NB4 (cell line): ENCODE results near the gene LIMS1.

Source experiments
- DNase-seq: peaks from one replicate; pipeline ENCODE4 v3.0.0; 2010; ENCODE audit warnings: low read depth
- H3K4me3 ChIP-seq: one replicate; pipeline ENCODE4 v1.5.1; 2011; ENCODE audit warnings: mild to moderate bottlenecking, low read depth, low read length, moderate library complexity
- MYC ChIP-seq: IDR thresholded peaks from 2 replicates; pipeline ENCODE4 v1.6.1; 2011; ENCODE audit warnings: low read depth, low read length
- POLR2A ChIP-seq: IDR thresholded peaks from 2 replicates; pipeline ENCODE4 v1.6.1; 2011; ENCODE audit warnings: mild to moderate bottlenecking; ENCODE audit not compliant: insufficient read length; ENCODE audit errors: extremely low read depth
- TF ChIP-seq, protein P1 (sequence below): IDR thresholded peaks from one replicate; pipeline ENCODE4 v1.5.1; 2012; ENCODE audit warnings: low read depth, low read length
- TF ChIP-seq, protein P2 (sequence below): IDR thresholded peaks from 2 replicates; pipeline ENCODE4 v1.6.1; 2011; ENCODE audit warnings: low read depth, low read length

Gene LIMS1

DNA sequence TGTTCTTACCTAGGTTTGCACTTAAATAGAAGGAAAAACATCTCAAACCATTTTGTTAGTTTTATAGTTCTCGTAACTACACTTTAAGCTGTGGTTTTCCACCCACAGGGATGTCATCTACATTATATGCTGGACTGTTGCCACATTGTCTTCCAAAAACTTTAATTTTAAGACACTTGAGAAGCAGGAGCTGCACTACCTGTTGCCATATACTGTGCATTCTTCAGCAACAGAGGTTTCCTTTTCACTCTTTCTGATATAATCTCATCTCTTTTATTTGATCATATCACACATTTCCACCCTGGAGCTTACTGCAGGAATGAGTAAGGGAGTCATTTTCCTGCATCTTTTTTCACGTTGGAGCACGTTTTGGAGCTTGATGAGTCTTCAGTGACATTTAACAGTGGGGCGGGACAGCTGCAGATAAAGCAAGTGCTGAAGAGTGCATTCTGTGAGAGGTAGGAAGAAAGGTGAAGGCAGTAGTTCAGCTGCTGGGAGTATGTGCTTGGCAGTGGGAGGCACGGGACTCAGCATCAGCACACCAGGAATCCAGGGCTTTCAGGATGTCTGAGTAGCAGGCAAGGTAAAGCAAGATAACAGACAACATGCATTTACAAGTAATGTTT, 3.8 kb downstream of the LIMS1 start:
- no peak overlapping the region for H3K4me3 ChIP-seq
- DNase-seq, result no peak
- no peak for TF ChIP-seq POLR2A
- TF ChIP-seq MYC, result no peak
- TF ChIP-seq, protein P1, sequence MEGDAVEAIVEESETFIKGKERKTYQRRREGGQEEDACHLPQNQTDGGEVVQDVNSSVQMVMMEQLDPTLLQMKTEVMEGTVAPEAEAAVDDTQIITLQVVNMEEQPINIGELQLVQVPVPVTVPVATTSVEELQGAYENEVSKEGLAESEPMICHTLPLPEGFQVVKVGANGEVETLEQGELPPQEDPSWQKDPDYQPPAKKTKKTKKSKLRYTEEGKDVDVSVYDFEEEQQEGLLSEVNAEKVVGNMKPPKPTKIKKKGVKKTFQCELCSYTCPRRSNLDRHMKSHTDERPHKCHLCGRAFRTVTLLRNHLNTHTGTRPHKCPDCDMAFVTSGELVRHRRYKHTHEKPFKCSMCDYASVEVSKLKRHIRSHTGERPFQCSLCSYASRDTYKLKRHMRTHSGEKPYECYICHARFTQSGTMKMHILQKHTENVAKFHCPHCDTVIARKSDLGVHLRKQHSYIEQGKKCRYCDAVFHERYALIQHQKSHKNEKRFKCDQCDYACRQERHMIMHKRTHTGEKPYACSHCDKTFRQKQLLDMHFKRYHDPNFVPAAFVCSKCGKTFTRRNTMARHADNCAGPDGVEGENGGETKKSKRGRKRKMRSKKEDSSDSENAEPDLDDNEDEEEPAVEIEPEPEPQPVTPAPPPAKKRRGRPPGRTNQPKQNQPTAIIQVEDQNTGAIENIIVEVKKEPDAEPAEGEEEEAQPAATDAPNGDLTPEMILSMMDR, result no peak
- TF ChIP-seq, protein P2, sequence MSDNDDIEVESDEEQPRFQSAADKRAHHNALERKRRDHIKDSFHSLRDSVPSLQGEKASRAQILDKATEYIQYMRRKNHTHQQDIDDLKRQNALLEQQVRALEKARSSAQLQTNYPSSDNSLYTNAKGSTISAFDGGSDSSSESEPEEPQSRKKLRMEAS, result no peak

DNA sequence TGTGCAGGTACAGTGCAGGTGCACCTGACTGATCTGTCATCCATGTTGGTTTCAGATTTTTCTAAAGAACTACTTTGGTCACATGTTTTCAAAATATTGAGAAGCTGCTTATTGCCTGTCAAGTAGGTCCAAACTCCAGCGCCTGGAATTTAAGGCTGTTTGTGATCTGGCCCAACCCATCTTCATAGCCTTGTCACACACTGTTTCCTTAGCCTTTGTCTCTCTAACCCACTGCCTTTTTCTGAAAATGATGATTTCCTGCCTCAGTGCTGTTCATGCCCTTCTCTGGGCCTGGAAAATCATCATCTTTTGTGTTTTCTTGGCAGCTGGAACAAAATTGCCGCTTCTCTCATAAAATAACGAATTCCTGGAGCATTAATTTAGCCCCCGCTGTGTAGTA, 7.2 kb downstream of the LIMS1 start:
- no peak overlapping the region for H3K4me3 ChIP-seq
- DNase-seq, result no peak
- TF ChIP-seq, protein P2, result no peak
- TF ChIP-seq POLR2A (no peak), MYC (no peak)
- TF ChIP-seq, protein P1, result no peak

DNA sequence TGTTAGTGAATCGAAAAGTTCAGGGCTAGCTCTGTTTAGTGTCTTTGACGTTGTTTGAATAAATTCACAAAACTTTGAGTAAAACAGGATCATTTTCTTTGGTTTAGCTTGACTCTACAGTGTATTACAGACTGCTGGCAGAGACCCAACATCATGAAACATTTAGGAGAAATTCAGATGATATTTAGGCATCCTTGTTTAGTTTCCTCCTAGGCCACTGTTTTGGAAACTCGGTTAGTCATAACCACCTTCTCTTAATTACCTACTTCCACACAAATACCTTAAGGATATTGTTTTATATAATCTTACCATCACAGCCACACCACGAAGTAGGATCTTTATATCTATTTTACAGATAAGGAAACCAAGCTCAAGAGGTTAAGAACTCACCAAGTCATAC, 7.8 kb downstream of the LIMS1 start:
- TF ChIP-seq, protein P1, result no peak
- TF ChIP-seq POLR2A (no peak), MYC (no peak)
- TF ChIP-seq, protein P2, result no peak
- H3K4me3 ChIP-seq, result no peak overlapping the region
- DNase-seq, result no peak

DNA sequence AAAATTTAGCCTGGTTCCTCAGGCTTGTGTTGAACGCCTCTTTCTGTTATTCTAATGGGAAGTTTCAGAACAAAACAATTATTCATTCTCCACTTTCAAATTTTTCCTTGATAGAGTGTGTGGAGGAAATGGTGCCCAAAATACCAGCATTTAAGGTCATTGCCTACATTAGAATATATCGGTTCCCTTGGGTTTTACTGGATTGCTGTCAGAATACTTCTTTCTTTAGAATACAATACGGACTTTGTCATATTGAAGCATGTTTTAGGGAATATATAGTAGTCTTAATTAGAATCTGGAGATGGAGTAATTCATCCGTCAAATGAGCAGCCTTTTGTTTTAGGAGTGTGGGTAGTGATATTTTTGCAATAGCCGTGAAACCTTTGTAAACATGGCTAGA, 13.3 kb downstream of the LIMS1 start:
- TF ChIP-seq, protein P1, result no peak
- TF ChIP-seq, protein P2, result no peak
- no peak for TF ChIP-seq POLR2A
- TF ChIP-seq MYC, result no peak
- H3K4me3 ChIP-seq, result no peak overlapping the region
- no peak for DNase-seq

DNA sequence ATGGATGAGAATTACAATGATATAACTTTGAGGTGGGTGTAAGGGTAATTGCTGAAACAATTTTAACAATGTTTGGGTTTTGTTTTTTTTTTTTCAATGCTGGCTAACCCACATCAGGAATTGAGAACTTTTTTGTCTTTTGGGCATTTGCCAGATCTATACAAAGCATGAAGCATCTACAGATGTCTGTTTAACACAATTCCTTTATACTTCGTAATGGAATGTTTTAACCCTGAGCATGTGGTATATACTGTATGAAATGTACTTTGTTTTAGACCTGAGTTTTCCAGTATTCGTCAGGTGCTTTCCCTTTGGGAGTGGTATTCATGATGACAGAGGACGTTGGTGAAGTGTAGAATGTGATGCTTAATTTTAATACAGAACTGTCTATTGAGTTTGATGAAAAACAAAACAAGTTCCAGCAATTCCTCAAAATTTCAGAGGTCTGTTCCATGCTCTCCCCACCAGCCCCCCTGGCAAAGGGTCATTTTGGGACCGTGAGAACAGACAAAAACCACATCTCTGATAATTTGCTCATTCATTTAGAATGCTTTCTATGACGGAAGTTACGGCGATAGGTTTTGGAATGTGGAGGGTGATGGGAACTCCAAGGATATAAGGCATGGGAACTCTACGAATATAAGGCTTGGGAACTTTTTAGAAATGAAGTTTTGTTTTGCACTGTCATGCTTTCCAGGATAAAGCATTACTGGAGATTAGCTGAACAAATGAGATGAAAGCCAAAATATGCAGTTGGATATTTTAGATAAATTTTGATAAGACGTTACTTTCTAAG, 14.1 kb downstream of the LIMS1 start:
- no peak for DNase-seq
- TF ChIP-seq POLR2A (no peak), MYC (no peak)
- TF ChIP-seq, protein P2, result no peak
- TF ChIP-seq, protein P1, result no peak
- H3K4me3 ChIP-seq, result no peak overlapping the region
